ENCODE measurements around the gene OR3A2.
"Not testable (repeated sequence)": the region's sequence is repeated elsewhere in the genome, so short reads cannot be mapped to it uniquely, and the experiment has no call there.

OR3A2 gene

GRCh38 chr17:3385869-3386816 lies at the start of gene OR3A2:
Gene OR3A2 (minus strand): TSS chr17:3386308.
- H3K36me3 Mint-ChIP-seq = peaks cover 4% of the 10 kb centered on the region
- peak within 1 kb of the TSS; percentile 30 for H3K27ac Mint-ChIP-seq
- peaks cover 14% of the 10 kb centered on the region for H3K4me1 Mint-ChIP-seq
- peaks cover 29% of the 10 kb centered on the region for H3K27me3 Mint-ChIP-seq
- H3K9me3 Mint-ChIP-seq = peaks cover 5% of the 10 kb centered on the region
- H3K4me3 Mint-ChIP-seq = peak within 1 kb of the TSS; percentile 83

- H3K4me3 Mint-ChIP-seq = no peak within 1 kb of the TSS
- H3K9me3 Mint-ChIP-seq = peaks cover 14% of the 10 kb centered on the region
- peaks cover 24% of the 10 kb centered on the region for H3K27me3 Mint-ChIP-seq
- H3K36me3 Mint-ChIP-seq = no peaks in the 10 kb centered on the region
- H3K4me1 Mint-ChIP-seq = no peaks in the 10 kb centered on the region
- H3K27ac Mint-ChIP-seq = no peak within 1 kb of the TSS
These were observed 47.6 kb upstream of the OR3A2 start, which contains the start of gene OR1E2 for GRCh38 chr17:3433741-3434140. Gene OR1E2 (minus strand): TSS chr17:3433841. CDS start chr17:3433841, 0 bp downstream.

- H3K4me3 Mint-ChIP-seq, H3K4me1 Mint-ChIP-seq, H3K36me3 Mint-ChIP-seq, H3K27ac Mint-ChIP-seq: not testable (repeated sequence)
- Mint-ChIP-seq H3K9me3 (peaks cover 14% of the 10 kb centered on the region), H3K27me3 (peaks cover 27% of the 10 kb centered on the region)
These were observed 47.1 kb upstream of the OR3A2 start for GRCh38 chr17:3433215-3433614.

- H3K27ac Mint-ChIP-seq = no peak overlapping the region
- no peaks in the 10 kb centered on the region for H3K9me3 Mint-ChIP-seq
- H3K4me3 Mint-ChIP-seq = no peak overlapping the region
- H3K27me3 Mint-ChIP-seq = peaks cover 12% of the 10 kb centered on the region
- no peaks in the 10 kb centered on the region for H3K4me1 Mint-ChIP-seq
- H3K36me3 Mint-ChIP-seq = no peaks in the 10 kb centered on the region
These were observed 32.1 kb upstream of the OR3A2 start for GRCh38 chr17:3418222-3418621.

GRCh38 chr17:3415610-3416009 lies 29.5 kb upstream of the OR3A2 start:
- peaks cover 14% of the 10 kb centered on the region for H3K27me3 Mint-ChIP-seq
- no peaks in the 10 kb centered on the region for H3K9me3 Mint-ChIP-seq
- H3K27ac Mint-ChIP-seq = no peak overlapping the region
- H3K4me1 Mint-ChIP-seq = no peaks in the 10 kb centered on the region
- H3K4me3 Mint-ChIP-seq = no peak overlapping the region
- no peaks in the 10 kb centered on the region for H3K36me3 Mint-ChIP-seq

- not testable (repeated sequence) for H3K36me3 Mint-ChIP-seq, H3K9me3 Mint-ChIP-seq, H3K4me1 Mint-ChIP-seq, H3K27ac Mint-ChIP-seq, H3K4me3 Mint-ChIP-seq
- H3K27me3 Mint-ChIP-seq = peaks cover 23% of the 10 kb centered on the region
These were observed 26.1 kb upstream of the OR3A2 start for GRCh38 chr17:3412216-3412615.

GRCh38 chr17:3411070-3411469 lies 25.0 kb upstream of the OR3A2 start, which contains the start of gene OR3A3:
Gene OR3A3 (plus strand): TSS chr17:3411370.
- H3K4me1 Mint-ChIP-seq = no peaks in the 10 kb centered on the region
- H3K4me3 Mint-ChIP-seq = no peak within 1 kb of the TSS
- peaks cover 8% of the 10 kb centered on the region for H3K9me3 Mint-ChIP-seq
- no peak within 1 kb of the TSS for H3K27ac Mint-ChIP-seq
- H3K27me3 Mint-ChIP-seq = peaks cover 23% of the 10 kb centered on the region
- H3K36me3 Mint-ChIP-seq = peaks cover 3% of the 10 kb centered on the region

GRCh38 chr17:3403856-3404255 lies 17.7 kb upstream of the OR3A2 start:
- H3K27ac Mint-ChIP-seq, H3K4me1 Mint-ChIP-seq, H3K9me3 Mint-ChIP-seq, H3K4me3 Mint-ChIP-seq, H3K36me3 Mint-ChIP-seq: not testable (repeated sequence)
- peaks cover 17% of the 10 kb centered on the region for H3K27me3 Mint-ChIP-seq

- Mint-ChIP-seq H3K9me3 (no peaks in the 10 kb centered on the region), H3K27me3 (peaks cover 10% of the 10 kb centered on the region), H3K4me1 (no peaks in the 10 kb centered on the region), H3K4me3 (no peak overlapping the region), H3K36me3 (no peaks in the 10 kb centered on the region), H3K27ac (no peak overlapping the region)
These were observed 15.7 kb upstream of the OR3A2 start for GRCh38 chr17:3401786-3402185.

- Mint-ChIP-seq H3K27me3 (peaks cover 6% of the 10 kb centered on the region), H3K27ac (no peak overlapping the region), H3K4me1 (no peaks in the 10 kb centered on the region), H3K9me3 (no peaks in the 10 kb centered on the region), H3K4me3 (no peak overlapping the region), H3K36me3 (no peaks in the 10 kb centered on the region)
These were observed 13.9 kb upstream of the OR3A2 start for GRCh38 chr17:3400055-3400454.

- H3K36me3 Mint-ChIP-seq = no peaks in the 10 kb centered on the region
- peaks cover 11% of the 10 kb centered on the region for H3K27me3 Mint-ChIP-seq
- no peak within 1 kb of the TSS for H3K27ac Mint-ChIP-seq
These were observed 12.2 kb upstream of the OR3A2 start, which contains the start of gene OR1E1 for GRCh38 chr17:3398310-3398709. Gene OR1E1 (minus strand): TSS chr17:3398410. CDS start chr17:3398410, 0 bp downstream.

GRCh38 chr17:3397801-3398200 lies 11.7 kb upstream of the OR3A2 start:
- not testable (repeated sequence) for H3K27ac Mint-ChIP-seq, H3K9me3 Mint-ChIP-seq, H3K27me3 Mint-ChIP-seq, H3K36me3 Mint-ChIP-seq, H3K4me1 Mint-ChIP-seq, H3K4me3 Mint-ChIP-seq

More at GRCh38 chr17:3398310-3398709, 12.2 kb upstream of the OR3A2 start, which contains the start of gene OR1E1:
- H3K4me3 Mint-ChIP-seq = no peak within 1 kb of the TSS
- no peaks in the 10 kb centered on the region for H3K9me3 Mint-ChIP-seq
- no peaks in the 10 kb centered on the region for H3K4me1 Mint-ChIP-seq

- H3K4me3 Mint-ChIP-seq = no peak overlapping the region
- peaks cover 5% of the 10 kb centered on the region for H3K9me3 Mint-ChIP-seq
- H3K27me3 Mint-ChIP-seq = peaks cover 29% of the 10 kb centered on the region
- H3K4me1 Mint-ChIP-seq = peaks cover 14% of the 10 kb centered on the region
- H3K36me3 Mint-ChIP-seq = peaks cover 4% of the 10 kb centered on the region
- H3K27ac Mint-ChIP-seq = no peak overlapping the region
These were observed 3.7 kb upstream of the OR3A2 start for GRCh38 chr17:3389791-3390190.

GRCh38 chr17:3381957-3382356 lies 4.2 kb downstream of the OR3A2 start:
- no peaks in the 10 kb centered on the region for H3K9me3 Mint-ChIP-seq
- peaks cover 8% of the 10 kb centered on the region for H3K36me3 Mint-ChIP-seq
- H3K27me3 Mint-ChIP-seq = peaks cover 30% of the 10 kb centered on the region
- H3K4me1 Mint-ChIP-seq = peaks cover 13% of the 10 kb centered on the region
- H3K27ac Mint-ChIP-seq = no peak overlapping the region
- H3K4me3 Mint-ChIP-seq = no peak overlapping the region

GRCh38 chr17:3378321-3378720 lies 7.8 kb downstream of the OR3A2 start:
- Mint-ChIP-seq H3K4me3 (no peak overlapping the region), H3K36me3 (peaks cover 8% of the 10 kb centered on the region), H3K9me3 (peaks cover 14% of the 10 kb centered on the region), H3K27me3 (peaks cover 14% of the 10 kb centered on the region), H3K4me1 (no peaks in the 10 kb centered on the region), H3K27ac (no peak overlapping the region)

- H3K27ac Mint-ChIP-seq, H3K4me3 Mint-ChIP-seq, H3K4me1 Mint-ChIP-seq: not testable (repeated sequence)
- Mint-ChIP-seq H3K27me3 (peaks cover 13% of the 10 kb centered on the region), H3K36me3 (peaks cover 10% of the 10 kb centered on the region), H3K9me3 (peaks cover 14% of the 10 kb centered on the region)
These were observed 14.9 kb downstream of the OR3A2 start for GRCh38 chr17:3371167-3371566.
